Measurements from ENCODE around the gene LSAMP.

The LSAMP gene

DNA sequence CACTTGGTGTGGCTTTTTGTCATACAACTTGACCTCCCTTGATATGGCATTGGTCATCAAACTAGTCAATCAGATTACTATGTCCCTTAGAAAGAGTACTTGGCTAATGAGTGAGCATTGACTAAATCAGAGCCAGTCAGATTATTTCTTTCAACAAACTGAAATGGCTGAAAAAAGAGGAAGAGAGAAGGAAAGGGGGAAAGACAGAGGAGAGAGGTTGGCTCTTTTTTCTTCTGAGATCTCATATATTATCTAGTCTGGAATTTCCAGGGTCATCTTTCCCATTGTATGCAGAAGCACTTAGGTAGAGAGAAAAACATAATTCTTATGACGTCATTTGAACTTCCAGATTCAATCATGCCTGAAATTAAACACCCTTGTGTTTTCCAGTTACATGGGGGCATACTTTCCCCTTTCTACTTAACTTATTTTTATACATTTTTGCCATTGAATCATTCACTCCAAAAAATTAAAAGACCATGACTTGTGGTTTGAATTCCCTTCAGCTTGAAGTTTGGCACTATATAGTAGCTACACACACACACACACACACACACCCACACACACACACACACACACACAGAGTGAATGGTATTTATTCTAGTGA lies 387.8 kb downstream of the LSAMP start:
- H3K9me3 Mint-ChIP-seq = peaks cover 0 to 2% of the 10 kb centered on the region in 2 donors
- no peak overlapping the region for H3K4me3 Mint-ChIP-seq
- no peaks in the 10 kb centered on the region for H3K36me3 Mint-ChIP-seq (ENCODE audit: insufficient read depth)
- no peak overlapping the region for H3K27ac Mint-ChIP-seq
- H3K4me1 Mint-ChIP-seq (ENCODE audit: low read depth in 2 of 2) = no peaks in the 10 kb centered on the region
- DNase-seq (no peak), ATAC-seq (replicated peaks) (no peak)
- no peaks in the 10 kb centered on the region for H3K27me3 Mint-ChIP-seq

DNA sequence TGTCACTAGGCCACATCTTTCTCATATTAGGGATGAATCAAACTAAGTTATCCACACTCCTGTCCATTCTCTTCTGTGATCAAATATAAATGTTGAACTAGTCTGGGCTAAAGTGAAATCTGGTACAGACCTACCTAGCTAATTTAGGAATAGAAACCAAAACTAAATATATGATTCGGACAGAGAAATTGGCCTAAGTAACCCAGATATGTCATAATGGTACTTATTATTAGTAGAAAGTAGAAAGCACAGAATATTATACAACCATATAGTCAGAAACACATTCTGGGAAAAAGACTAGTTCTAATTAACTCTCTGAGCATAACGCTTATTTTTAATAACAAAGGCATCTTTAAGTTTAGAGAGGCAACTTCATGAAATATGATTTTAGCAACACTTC lies 389.0 kb downstream of the LSAMP start:
- Mint-ChIP-seq H3K27ac (no peak overlapping the region), H3K4me1 (ENCODE audit: low read depth in 2 of 2) (no peaks in the 10 kb centered on the region), H3K4me3 (no peak overlapping the region), H3K36me3 (ENCODE audit: insufficient read depth) (no peaks in the 10 kb centered on the region), H3K27me3 (no peaks in the 10 kb centered on the region), H3K9me3 (peaks cover 0 to 5% of the 10 kb centered on the region in 2 donors)
- no peak for DNase-seq
- ATAC-seq (replicated peaks) = no peak

DNA sequence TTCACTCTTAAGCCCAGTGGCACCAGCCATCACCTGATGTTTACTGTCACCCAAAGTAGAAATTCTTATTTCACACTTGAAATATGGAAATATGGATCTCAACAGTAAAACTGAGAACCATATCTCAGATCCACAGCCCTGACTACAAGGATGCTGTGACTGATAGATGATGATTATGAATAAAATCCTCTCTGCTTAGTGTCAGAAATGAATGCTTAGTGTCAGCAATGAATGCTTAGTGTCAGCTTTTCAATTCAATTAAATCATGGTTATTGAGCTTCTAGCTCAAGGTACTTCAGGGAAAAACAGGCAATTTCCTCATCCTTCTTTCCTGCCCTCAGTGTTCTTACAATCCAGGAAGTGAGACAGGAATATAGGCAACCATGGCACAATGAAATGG lies 392.3 kb downstream of the LSAMP start:
- ATAC-seq (replicated peaks) (no peak), DNase-seq (no peak)
- Mint-ChIP-seq H3K4me3 (no peak overlapping the region), H3K27me3 (no peaks in the 10 kb centered on the region), H3K27ac (no peak overlapping the region), H3K36me3 (ENCODE audit: insufficient read depth) (no peaks in the 10 kb centered on the region), H3K4me1 (ENCODE audit: low read depth in 2 of 2) (no peaks in the 10 kb centered on the region), H3K9me3 (peaks cover 0 to 5% of the 10 kb centered on the region in 2 donors)

DNA sequence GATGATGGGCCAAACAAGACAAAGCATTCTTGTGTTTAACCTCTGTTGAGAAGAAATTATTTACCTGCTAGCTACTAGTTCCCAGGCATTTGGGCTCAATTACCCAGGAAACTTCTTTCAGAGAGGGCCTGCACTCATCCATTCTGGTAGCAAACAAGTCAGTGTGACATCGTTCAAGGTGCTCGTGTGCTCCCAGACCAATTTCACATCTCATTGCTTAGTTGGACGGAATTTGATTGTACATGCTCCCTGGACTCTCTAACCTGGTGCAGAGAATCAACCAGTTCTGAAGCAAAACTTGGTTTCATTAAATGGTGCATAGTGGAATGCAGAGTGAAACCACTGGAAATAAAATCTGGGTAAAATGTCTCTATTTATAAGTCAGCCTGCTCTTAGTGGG lies 392.7 kb downstream of the LSAMP start:
- no peak for DNase-seq
- no peaks in the 10 kb centered on the region for H3K27me3 Mint-ChIP-seq
- H3K9me3 Mint-ChIP-seq = peaks cover 0 to 5% of the 10 kb centered on the region in 2 donors
- no peak overlapping the region for H3K27ac Mint-ChIP-seq
- H3K4me1 Mint-ChIP-seq (ENCODE audit: low read depth in 2 of 2) = no peaks in the 10 kb centered on the region
- no peak for ATAC-seq (replicated peaks)
- H3K36me3 Mint-ChIP-seq (ENCODE audit: insufficient read depth) = no peaks in the 10 kb centered on the region
- H3K4me3 Mint-ChIP-seq = no peak overlapping the region

DNA sequence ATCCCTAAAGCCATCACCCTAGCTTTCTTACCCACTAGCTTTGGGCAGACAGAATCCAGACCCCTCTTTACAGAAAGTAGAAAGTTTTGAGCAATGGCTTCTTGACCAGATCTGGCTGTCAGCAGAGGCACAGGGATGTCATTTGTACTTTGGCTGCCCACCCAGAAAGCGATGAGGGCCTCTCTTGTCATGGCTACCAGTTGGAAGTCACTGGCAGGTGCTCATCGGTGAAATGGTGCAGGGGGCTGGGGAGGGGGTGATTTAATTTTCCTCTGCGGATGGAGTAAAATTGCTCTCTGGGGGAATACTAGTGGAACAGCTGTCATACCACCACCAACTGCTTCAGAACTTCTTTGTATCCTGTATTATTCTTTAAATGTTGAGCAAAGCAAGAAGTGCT lies 393.7 kb downstream of the LSAMP start:
- Mint-ChIP-seq H3K27me3 (no peaks in the 10 kb centered on the region), H3K4me3 (no peak overlapping the region), H3K27ac (no peak overlapping the region), H3K4me1 (ENCODE audit: low read depth in 2 of 2) (no peaks in the 10 kb centered on the region), H3K9me3 (peaks cover 0 to 3% of the 10 kb centered on the region in 2 donors), H3K36me3 (ENCODE audit: insufficient read depth) (no peaks in the 10 kb centered on the region)
- DNase-seq = no peak
- ATAC-seq (replicated peaks) = no peak

DNA sequence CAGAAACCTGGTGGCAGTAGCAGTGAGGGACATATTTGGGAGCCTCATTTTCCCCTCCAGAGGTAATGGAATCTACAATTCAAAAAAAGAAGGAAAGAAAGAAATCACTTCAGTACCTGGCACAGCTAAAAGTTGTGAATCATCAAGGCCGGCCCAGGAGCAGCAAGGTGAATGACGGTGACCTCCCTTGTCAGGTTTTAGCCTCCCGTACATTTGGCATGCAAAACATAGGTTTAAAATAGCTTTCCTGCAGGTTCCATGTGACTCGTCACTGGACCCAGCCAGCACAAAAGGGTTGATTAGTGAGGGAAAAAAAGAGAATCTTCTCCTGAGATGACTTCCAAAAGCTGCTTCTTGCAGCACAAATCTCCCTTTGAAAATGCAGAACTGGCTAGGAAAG lies 394.2 kb downstream of the LSAMP start:
- Mint-ChIP-seq H3K36me3 (ENCODE audit: insufficient read depth) (no peaks in the 10 kb centered on the region), H3K27me3 (no peaks in the 10 kb centered on the region), H3K9me3 (peaks cover 0 to 3% of the 10 kb centered on the region in 2 donors), H3K27ac (no peak overlapping the region), H3K4me3 (no peak overlapping the region), H3K4me1 (ENCODE audit: low read depth in 2 of 2) (no peaks in the 10 kb centered on the region)
- DNase-seq = no peak
- no peak for ATAC-seq (replicated peaks)

DNA sequence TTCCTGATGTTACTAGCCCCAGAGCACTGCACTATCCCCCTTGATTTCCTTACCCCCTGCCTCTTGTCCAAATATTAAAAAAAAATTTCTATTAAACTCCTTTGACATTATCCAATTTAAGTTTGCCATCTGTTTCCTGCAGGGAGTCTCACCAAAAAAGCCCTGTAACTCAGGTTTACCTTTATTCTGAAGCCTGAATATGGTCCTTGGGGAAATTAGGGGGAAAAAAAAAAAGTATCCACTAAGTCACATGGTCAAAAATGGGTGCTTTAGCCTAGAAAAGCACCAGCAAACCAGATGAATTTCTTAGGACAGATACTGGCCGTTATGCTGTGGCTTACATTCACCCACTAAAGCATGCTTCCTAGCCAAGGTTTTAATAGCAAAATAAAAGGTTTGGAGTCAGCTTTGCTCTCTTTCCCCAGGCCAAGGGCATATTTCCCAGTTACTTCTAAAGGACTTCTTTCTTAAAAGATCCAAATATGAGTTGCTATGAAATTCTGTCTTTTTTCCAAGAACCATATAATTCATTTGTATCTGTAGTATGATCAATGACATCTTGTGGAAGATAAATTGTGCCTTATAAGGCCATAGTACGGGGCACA lies 394.9 kb downstream of the LSAMP start:
- ATAC-seq (replicated peaks) (no peak), DNase-seq (no peak)
- H3K36me3 Mint-ChIP-seq (ENCODE audit: insufficient read depth) = no peaks in the 10 kb centered on the region

DNA sequence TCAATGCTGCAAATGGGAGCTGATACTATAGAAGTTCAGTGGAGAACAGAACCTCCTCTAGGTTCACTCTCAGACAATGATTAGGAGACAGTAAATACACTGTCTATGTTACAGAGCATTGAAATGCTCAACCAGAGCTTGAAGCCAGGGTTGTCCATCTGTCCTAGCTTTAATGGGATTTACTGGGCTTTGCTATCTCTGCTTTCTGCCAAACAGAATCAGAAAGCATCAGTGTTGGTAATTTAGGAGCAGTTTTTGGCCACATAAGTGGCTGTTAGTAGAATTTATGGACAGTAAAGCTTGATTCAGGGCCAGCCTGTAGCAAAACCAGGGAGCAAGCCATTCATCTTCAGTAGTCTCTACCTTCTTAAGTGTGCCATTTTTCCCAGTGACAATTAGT lies 396.3 kb downstream of the LSAMP start:
- DNase-seq (no peak), ATAC-seq (replicated peaks) (no peak)
- H3K27me3 Mint-ChIP-seq = no peaks in the 10 kb centered on the region
- H3K36me3 Mint-ChIP-seq (ENCODE audit: insufficient read depth) = no peaks in the 10 kb centered on the region
- peaks cover 0 to 3% of the 10 kb centered on the region in 2 donors for H3K9me3 Mint-ChIP-seq
- H3K4me3 Mint-ChIP-seq = no peak overlapping the region
- no peaks in the 10 kb centered on the region for H3K4me1 Mint-ChIP-seq (ENCODE audit: low read depth in 2 of 2)
- no peak overlapping the region for H3K27ac Mint-ChIP-seq

More for the DNA sequence above, 394.9 kb downstream of the LSAMP start:
- Mint-ChIP-seq H3K9me3 (peaks cover 0 to 3% of the 10 kb centered on the region in 2 donors), H3K27me3 (no peaks in the 10 kb centered on the region), H3K27ac (no peak overlapping the region), H3K4me1 (ENCODE audit: low read depth in 2 of 2) (no peaks in the 10 kb centered on the region), H3K4me3 (no peak overlapping the region)

DNA sequence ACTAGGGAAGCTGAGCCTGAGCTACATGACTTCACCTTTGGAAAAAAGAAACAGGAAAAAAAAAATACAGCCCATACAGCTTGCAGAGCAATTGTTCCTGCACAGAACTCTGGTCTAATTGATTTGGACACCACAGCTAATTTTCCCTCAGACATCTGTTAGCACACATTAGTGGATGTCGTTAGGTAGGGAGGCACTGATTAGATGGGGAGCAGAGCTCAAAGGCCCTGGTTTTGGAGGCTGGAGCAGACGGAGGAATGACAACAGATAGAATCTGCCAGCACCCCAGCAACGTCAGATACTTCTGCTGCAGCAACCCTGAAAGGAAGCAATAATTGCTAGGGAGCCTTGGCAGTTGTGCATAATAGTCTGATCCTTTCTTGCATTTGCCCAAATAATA lies 398.9 kb downstream of the LSAMP start:
- DNase-seq (no peak), ATAC-seq (replicated peaks) (no peak)
- Mint-ChIP-seq H3K4me1 (ENCODE audit: low read depth in 2 of 2) (no peaks in the 10 kb centered on the region), H3K36me3 (ENCODE audit: insufficient read depth) (peaks cover 2% of the 10 kb centered on the region), H3K4me3 (no peak overlapping the region), H3K27ac (no peak overlapping the region), H3K9me3 (no peaks in the 10 kb centered on the region), H3K27me3 (no peaks in the 10 kb centered on the region)

DNA sequence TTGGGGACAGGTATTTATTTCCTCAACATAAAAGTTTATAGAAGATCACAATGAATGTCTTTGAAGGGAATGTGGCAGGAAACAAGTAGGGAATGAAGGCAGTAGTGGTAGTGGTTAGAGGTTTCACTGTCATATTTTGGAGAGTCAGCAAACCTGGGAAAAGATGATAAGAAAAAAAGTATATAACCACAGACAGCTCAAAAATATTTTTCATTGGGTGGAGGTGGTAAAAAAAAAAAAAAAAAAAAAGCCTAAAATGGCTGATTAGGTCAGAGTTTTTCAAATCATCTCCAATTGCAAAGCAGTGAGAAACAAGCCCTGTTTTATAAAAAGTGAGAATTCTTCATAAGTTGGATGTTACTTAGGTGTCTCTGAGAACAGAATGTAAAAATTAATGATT lies 400.0 kb downstream of the LSAMP start:
- Mint-ChIP-seq H3K27ac (no peak overlapping the region), H3K4me1 (ENCODE audit: low read depth in 2 of 2) (no peaks in the 10 kb centered on the region), H3K27me3 (no peaks in the 10 kb centered on the region), H3K9me3 (no peaks in the 10 kb centered on the region), H3K4me3 (no peak overlapping the region), H3K36me3 (ENCODE audit: insufficient read depth) (peaks cover 2% of the 10 kb centered on the region)
- no peak for ATAC-seq (replicated peaks)
- no peak for DNase-seq

DNA sequence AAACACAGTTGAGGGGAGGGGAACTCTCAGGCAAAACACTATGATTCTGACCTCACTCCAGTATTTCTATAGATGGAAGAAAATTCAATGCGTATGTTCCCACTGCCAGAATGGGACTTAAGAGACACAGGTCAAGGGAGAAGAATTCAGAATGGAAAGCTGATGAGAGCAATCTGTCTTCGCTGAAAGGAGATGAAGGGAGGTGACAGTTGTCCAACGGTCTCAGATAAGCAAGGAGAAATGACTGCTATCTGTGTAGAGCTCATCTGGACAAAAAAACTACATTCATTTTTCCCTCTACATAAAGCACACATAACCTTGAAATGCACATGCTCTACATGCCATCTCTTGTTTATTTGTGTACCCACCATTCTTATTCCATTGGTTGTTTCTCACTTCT lies 405.1 kb downstream of the LSAMP start:
- Mint-ChIP-seq H3K4me3 (no peak overlapping the region), H3K36me3 (ENCODE audit: insufficient read depth) (peaks cover 2% of the 10 kb centered on the region), H3K9me3 (peaks cover 0 to 2% of the 10 kb centered on the region in 2 donors), H3K27me3 (no peaks in the 10 kb centered on the region), H3K27ac (no peak overlapping the region), H3K4me1 (ENCODE audit: low read depth in 2 of 2) (no peaks in the 10 kb centered on the region)
- no peak for DNase-seq
- no peak for ATAC-seq (replicated peaks)

DNA sequence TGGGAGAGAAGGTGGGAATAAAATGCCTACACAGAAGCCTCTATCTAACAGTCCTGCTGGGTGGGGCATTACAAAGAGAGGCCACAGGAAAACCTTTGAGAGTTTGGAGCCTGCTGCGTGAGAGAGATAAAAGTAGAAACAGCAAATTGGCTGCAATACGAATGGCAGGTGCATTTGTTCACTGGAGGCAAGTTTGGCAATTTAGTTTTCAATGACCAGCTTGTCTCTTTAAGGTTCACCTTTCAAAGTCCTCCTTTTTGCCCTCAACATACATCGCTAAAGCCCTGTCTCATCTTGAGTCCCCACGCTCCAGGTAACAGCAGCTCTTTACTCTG lies 405.7 kb downstream of the LSAMP start:
- no peak overlapping the region for H3K27ac Mint-ChIP-seq
- H3K9me3 Mint-ChIP-seq = peaks cover 0 to 2% of the 10 kb centered on the region in 2 donors
- H3K36me3 Mint-ChIP-seq (ENCODE audit: insufficient read depth) = peaks cover 2% of the 10 kb centered on the region
- ATAC-seq (replicated peaks) (no peak), DNase-seq (no peak)
- no peaks in the 10 kb centered on the region for H3K27me3 Mint-ChIP-seq
- H3K4me1 Mint-ChIP-seq (ENCODE audit: low read depth in 2 of 2) = no peaks in the 10 kb centered on the region
- no peak overlapping the region for H3K4me3 Mint-ChIP-seq

DNA sequence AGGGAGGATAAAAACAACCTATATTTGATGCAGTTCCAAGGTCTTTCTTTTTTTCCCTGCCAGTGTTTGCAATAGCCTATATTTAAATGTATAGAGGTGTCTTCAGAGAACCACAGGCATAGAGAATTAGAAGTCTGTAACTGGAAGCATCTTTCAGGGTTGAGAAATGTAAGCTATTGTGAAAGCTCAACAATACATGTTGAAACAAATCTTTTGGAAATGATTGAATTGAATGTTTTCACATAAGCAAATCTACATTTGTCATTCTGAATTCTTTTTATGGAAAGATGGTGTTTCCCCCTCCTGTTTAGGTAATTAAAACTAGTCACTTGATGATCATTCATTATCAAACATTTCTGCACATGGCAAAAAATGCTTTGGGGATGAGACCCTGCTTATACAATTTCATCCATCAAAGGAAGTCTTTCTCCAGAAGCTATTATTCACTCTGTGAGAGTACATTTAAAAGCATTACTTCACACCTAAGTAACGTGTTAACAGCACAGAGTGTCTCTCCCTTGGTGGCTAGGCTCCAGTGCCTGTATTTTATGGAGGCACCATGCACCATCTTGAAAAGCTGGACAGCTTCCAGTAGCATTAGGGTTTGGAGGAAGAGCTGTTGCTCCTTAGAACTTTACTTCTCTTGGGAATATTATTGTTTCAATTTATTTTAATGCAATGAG lies 406.2 kb downstream of the LSAMP start:
- no peak overlapping the region for H3K4me3 Mint-ChIP-seq
- H3K9me3 Mint-ChIP-seq = peaks cover 0 to 2% of the 10 kb centered on the region in 2 donors
- ATAC-seq (replicated peaks) (no peak), DNase-seq (no peak)
- no peaks in the 10 kb centered on the region for H3K4me1 Mint-ChIP-seq (ENCODE audit: low read depth in 2 of 2)
- no peaks in the 10 kb centered on the region for H3K27me3 Mint-ChIP-seq
- H3K27ac Mint-ChIP-seq = no peak overlapping the region
- H3K36me3 Mint-ChIP-seq (ENCODE audit: insufficient read depth) = peaks cover 2% of the 10 kb centered on the region

All from effector memory CD8-positive, alpha-beta T cell (primary cell).